ENCODE measurements around the gene TMEM59L.
A peak's percentile ranks its signal among the peaks of the same experiment; 100 is the strongest.

The TMEM59L gene

GRCh38 chr19:18639706-18640243, 27.1 kb downstream of the TMEM59L start:
- DNase-seq, result no peak

GRCh38 chr19:18644196-18645034, 31.7 kb downstream of the TMEM59L start:
- peak; percentile 79 for DNase-seq

- DNase-seq, result no peak
These were observed 32.4 kb downstream of the TMEM59L start for GRCh38 chr19:18645035-18645511.

GRCh38 chr19:18646535-18647370, 34.1 kb downstream of the TMEM59L start:
- DNase-seq, result no peak

- no peak for DNase-seq
These were observed 34.7 kb downstream of the TMEM59L start for GRCh38 chr19:18647371-18647767.

- DNase-seq, result no peak
These were observed 35.1 kb downstream of the TMEM59L start for GRCh38 chr19:18647807-18648206.

GRCh38 chr19:18648973-18649315, 36.3 kb downstream of the TMEM59L start:
- DNase-seq, result no peak

GRCh38 chr19:18649371-18650020, 36.8 kb downstream of the TMEM59L start:
- DNase-seq, result peak; percentile 57

GRCh38 chr19:18650021-18650390, 37.3 kb downstream of the TMEM59L start:
- DNase-seq, result no peak

- DNase-seq, result no peak
These were observed 37.9 kb downstream of the TMEM59L start for GRCh38 chr19:18650468-18651041.

- no peak for DNase-seq
These were observed 38.6 kb downstream of the TMEM59L start for GRCh38 chr19:18651300-18651699.

GRCh38 chr19:18651733-18652132, 39.1 kb downstream of the TMEM59L start:
- DNase-seq, result no peak

GRCh38 chr19:18653853-18654252, 41.2 kb downstream of the TMEM59L start:
- no peak for DNase-seq

- no peak for DNase-seq
These were observed 41.8 kb downstream of the TMEM59L start for GRCh38 chr19:18654469-18654868.

- DNase-seq, result no peak
These were observed 42.6 kb downstream of the TMEM59L start for GRCh38 chr19:18655173-18655844.

- no peak for DNase-seq
These were observed 43.8 kb downstream of the TMEM59L start for GRCh38 chr19:18656337-18657086.

- DNase-seq, result no peak
These were observed 45.1 kb downstream of the TMEM59L start for GRCh38 chr19:18657590-18658365.

GRCh38 chr19:18658366-18658855, 45.7 kb downstream of the TMEM59L start:
- DNase-seq, result no peak

GRCh38 chr19:18659281-18660050, 46.8 kb downstream of the TMEM59L start:
- peak; percentile 40 for DNase-seq
